Measurements from ENCODE around the gene RNF213.

- TF ChIP-seq CTCF (IDR thresholded peaks at IDR 0.05 in 8 of 11, conservative IDR thresholded peaks at IDR 0.05 in 3 of 11): no peak
- peak in 1 of 3 donors; percentile 28 for TF ChIP-seq POLR2AphosphoS5 (IDR thresholded peaks at IDR 0.05)
- TF ChIP-seq POLR2A (IDR thresholded peaks at IDR 0.05): no peak
Measured at GRCh38 chr17:80245566-80246265, 14.9 kb upstream of the RNF213 start.
